Gastrocnemius medialis (tissue), 4 donors: ENCODE data around the gene DGCR6L. TPM values are rescaled to one million over a fixed set of nuclear protein-coding genes. Genes with fewer than 3 reads are reported as not detected.
"Not testable (repeated sequence)": the region's sequence is repeated elsewhere in the genome, so short reads cannot be mapped to it uniquely, and the experiment has no call there.

Experiments
- ATAC-seq, 2 donors: fragments of 150-250 bp; one replicate each; pipeline ENCODE4 v1.9.1; 2016
- DNase-seq, 2 donors: peaks; one replicate each; pipeline ENCODE4 v3.0.0-alpha.2; 2019
- H3K27ac ChIP-seq, 4 donors: fragments of 200-600 bp; sonication (generic); 1 replicate in 1 of 4; 2 replicates in 3 of 4; pipeline ENCODE4 v1.5.1; 2016 to 2018; ENCODE audit warnings: mild to moderate bottlenecking in 2 of 4, moderate library complexity in 1 of 4
- H3K27me3 ChIP-seq, 3 donors: fragments of 200-600 bp; sonication (generic) in 2 of 3; 1 replicate in 1 of 3; 2 replicates in 2 of 3; pipeline versions ENCODE4 v1.5.1 to v1.6.0; 2016 to 2019; ENCODE audit warnings: mild to moderate bottlenecking in 1 of 3, moderate library complexity in 1 of 3
- H3K36me3 ChIP-seq, 2 donors: fragments of 200-600 bp; sonication (generic) in 1 of 2; one replicate each; pipeline ENCODE4 v1.5.1; 2017 to 2018
- H3K4me1 ChIP-seq, 2 donors: fragments of 200-600 bp; sonication (generic) in 1 of 2; one replicate each; pipeline ENCODE4 v1.5.1; 2016 to 2017; ENCODE audit warnings: mild to moderate bottlenecking in 2 of 2
- H3K4me3 ChIP-seq, 4 donors: fragments of 200-600 bp; sonication (generic) in 3 of 4; 1 replicate in 1 of 4; 2 replicates in 3 of 4; pipeline ENCODE4 v1.5.1; 2016 to 2019; ENCODE audit warnings: mild to moderate bottlenecking in 2 of 4
- H3K9me3 ChIP-seq, 3 donors: fragments of 200-600 bp; sonication (generic) in 2 of 3; 1 replicate in 1 of 3; 2 replicates in 2 of 3; pipeline ENCODE4 v1.5.1; 2016 to 2019
- CTCF ChIP-seq, 5 experiments: fragments of 450-650 bp in 3 of 5; fragments of 200-600 bp in 2 of 5; sonication (generic) in 2 of 5; IDR thresholded peaks in 4 of 5; conservative IDR thresholded peaks in 1 of 5; 1 replicate in 4 of 5; 2 replicates in 1 of 5; pipeline ENCODE4 v1.5.1; 2016 to 2019; ENCODE audit warnings: antibody characterized with exemption in 5 of 5, mild to moderate bottlenecking in 3 of 5, moderate library complexity in 3 of 5
- POLR2A ChIP-seq, 2 donors: fragments of 450-650 bp; IDR thresholded peaks; one replicate each; pipeline ENCODE4 v1.6.1; 2017; ENCODE audit warnings: antibody characterized with exemption in 2 of 2, mild to moderate bottlenecking in 2 of 2, moderate library complexity in 2 of 2
- in situ Hi-C, 4 donors: fragments of 200-750 bp; cut with MboI; loops; one replicate each; pipeline versions ENCODE4 v1.15.0 to v1.8.0; 2017; ENCODE audit warnings: low sequenced_read_pairs in 4 of 4
- intact Hi-C: fragments of 100-400 bp; cut with DNase I; formaldehyde crosslinking; loops from one replicate; pipeline ENCODE4 v1.15.1; 2023; ENCODE audit warnings: low total_unique reads
- total RNA-seq, 4 donors: library from RNA; depleted of rRNA; stranded (reverse); fragments of >200 nt; gene quantifications; one replicate each; pipeline versions ENCODE4 v1.1.0 to v1.2.3, GENCODE V29; 2016

The DGCR6L gene
- total RNA-seq, 4 donors from 2014 or later = 43.5 to 105 (median 67.5) TPM

GRCh38 chr22:20276468-20276867 lies 43.4 kb downstream of the DGCR6L start:
- intact Hi-C loops (no loop called here), in situ Hi-C loops (no loop called here)
- DNase-seq (no peak), ATAC-seq (no peak)
- H3K27me3 ChIP-seq = no peaks in the 10 kb centered on the region
- H3K36me3 ChIP-seq = no peaks in the 10 kb centered on the region
- TF ChIP-seq CTCF (IDR thresholded peaks at IDR 0.05 in 4 of 5, conservative IDR thresholded peaks at IDR 0.05 in 1 of 5) (no peak), POLR2A (IDR thresholded peaks at IDR 0.05) (no peak)
- no peak overlapping the region for H3K27ac ChIP-seq
- H3K4me3 ChIP-seq = no peak overlapping the region
- H3K4me1 ChIP-seq = no peaks in the 10 kb centered on the region
- no peaks in the 10 kb centered on the region for H3K9me3 ChIP-seq

GRCh38 chr22:20275836-20276235 lies 44.0 kb downstream of the DGCR6L start:
- TF ChIP-seq CTCF (IDR thresholded peaks at IDR 0.05 in 4 of 5, conservative IDR thresholded peaks at IDR 0.05 in 1 of 5) = no peak
- TF ChIP-seq POLR2A (IDR thresholded peaks at IDR 0.05) = no peak
- Histone ChIP-seq H3K4me1 (no peaks in the 10 kb centered on the region), H3K9me3 (no peaks in the 10 kb centered on the region), H3K36me3 (no peaks in the 10 kb centered on the region), H3K27me3 (no peaks in the 10 kb centered on the region), H3K4me3 (no peak overlapping the region), H3K27ac (no peak overlapping the region)
- DNase-seq (no peak), ATAC-seq (no peak)
- intact Hi-C loops (no loop called here), in situ Hi-C loops (no loop called here)

DNA sequence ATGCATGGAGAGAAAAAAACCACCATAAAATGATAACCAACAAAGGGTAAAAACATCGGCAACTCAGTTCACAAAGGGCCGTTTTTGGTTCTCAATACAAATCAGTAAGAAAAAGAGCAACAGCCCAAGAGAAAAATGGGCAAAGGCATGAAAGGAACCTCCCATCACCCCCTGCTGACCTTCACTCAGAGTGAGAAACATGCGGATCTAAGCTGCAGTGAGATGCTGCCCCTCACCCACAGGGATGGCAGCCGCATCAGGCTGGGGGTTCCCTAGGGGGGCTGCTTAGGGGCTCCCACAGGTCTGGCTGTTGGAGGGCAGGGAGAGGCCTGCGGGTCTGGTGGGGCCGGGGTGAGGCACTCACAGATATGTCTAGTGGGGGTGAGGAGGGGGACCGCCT lies 44.5 kb downstream of the DGCR6L start:
- H3K4me1 ChIP-seq, H3K27ac ChIP-seq, H3K4me3 ChIP-seq, ATAC-seq, H3K9me3 ChIP-seq, in situ Hi-C loops, intact Hi-C loops, H3K36me3 ChIP-seq, H3K27me3 ChIP-seq, DNase-seq: not testable (repeated sequence)

GRCh38 chr22:20274374-20274773 lies 45.5 kb downstream of the DGCR6L start:
- ATAC-seq, H3K4me1 ChIP-seq, H3K36me3 ChIP-seq, H3K9me3 ChIP-seq, DNase-seq, H3K27me3 ChIP-seq, intact Hi-C loops, H3K4me3 ChIP-seq, H3K27ac ChIP-seq, in situ Hi-C loops: not testable (repeated sequence)

- TF ChIP-seq CTCF (IDR thresholded peaks at IDR 0.05 in 4 of 5, conservative IDR thresholded peaks at IDR 0.05 in 1 of 5) (no peak), POLR2A (IDR thresholded peaks at IDR 0.05) (no peak)
- Histone ChIP-seq H3K9me3 (no peaks in the 10 kb centered on the region), H3K27ac (no peak overlapping the region), H3K4me1 (no peaks in the 10 kb centered on the region), H3K27me3 (no peaks in the 10 kb centered on the region), H3K4me3 (no peak overlapping the region), H3K36me3 (no peaks in the 10 kb centered on the region)
- intact Hi-C loops = no loop called here
- in situ Hi-C loops = no loop called here
- DNase-seq = no peak
- no peak for ATAC-seq
Measured at GRCh38 chr22:20273758-20274181, 46.1 kb downstream of the DGCR6L start.

DNA sequence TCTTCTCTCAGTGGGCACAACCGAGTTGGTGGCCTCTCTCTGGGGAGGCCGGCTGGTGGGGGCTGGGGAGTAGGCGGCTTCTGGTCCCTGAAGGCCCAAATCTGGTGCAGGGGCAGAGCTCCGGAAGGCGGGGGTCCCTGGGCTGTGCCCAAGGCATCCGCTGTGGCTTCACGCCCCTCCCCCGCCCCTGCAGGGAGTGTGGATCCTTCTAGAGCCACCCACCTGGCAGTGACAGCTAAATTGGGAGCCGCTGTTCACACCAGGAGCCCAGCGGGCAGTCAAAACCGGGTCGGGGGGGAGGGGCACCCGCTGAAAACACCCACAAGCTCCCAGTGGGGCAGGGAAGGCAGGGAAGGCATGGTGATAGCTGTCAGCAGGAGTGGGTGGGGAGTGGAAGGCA lies 47.2 kb downstream of the DGCR6L start:
- Histone ChIP-seq H3K27ac (no peak overlapping the region), H3K4me3 (no peak overlapping the region), H3K4me1 (no peaks in the 10 kb centered on the region), H3K36me3 (no peaks in the 10 kb centered on the region), H3K27me3 (no peaks in the 10 kb centered on the region), H3K9me3 (no peaks in the 10 kb centered on the region)
- intact Hi-C loops = no loop called here
- ATAC-seq = no peak
- in situ Hi-C loops = no loop called here
- no peak for DNase-seq
- no peak for TF ChIP-seq POLR2A (IDR thresholded peaks at IDR 0.05)
- TF ChIP-seq CTCF (IDR thresholded peaks at IDR 0.05 in 4 of 5, conservative IDR thresholded peaks at IDR 0.05 in 1 of 5) = no peak
